Mesenchymal stem cell (in vitro differentiated cells and primary cell): ENCODE results near the gene DSTN. TPM values are rescaled to one million over a fixed set of nuclear protein-coding genes. Genes with fewer than 3 reads are reported as not detected.
A peak's percentile ranks its signal among the peaks of the same experiment; 100 is the strongest.

Experiments used
- DNase-seq: peaks from one replicate; pipeline ENCODE4 v3.0.0-alpha.2; 2013
- H2AFZ ChIP-seq: one replicate; pipeline ENCODE4 v1.6.1; 2013; ENCODE audit warnings: low read depth, mild to moderate bottlenecking, control low read depth, inconsistent platforms, low read length, moderate library complexity
- H2AK5ac ChIP-seq: 2 replicates; pipeline ENCODE4 v1.6.1; 2013; ENCODE audit warnings: low read length, moderate library complexity, mild to moderate bottlenecking, inconsistent platforms; ENCODE audit not compliant: severe bottlenecking
- H2BK120ac ChIP-seq: one replicate; pipeline ENCODE4 v1.6.1; 2013; ENCODE audit warnings: low read depth, mild to moderate bottlenecking, inconsistent platforms, low read length, moderate library complexity
- H2BK12ac ChIP-seq, 2 experiments: one replicate each; pipeline ENCODE4 v1.6.1; 2013; ENCODE audit warnings: inconsistent platforms in 2 of 2, low read length in 2 of 2, mild to moderate bottlenecking in 2 of 2, moderate library complexity in 2 of 2, control low read depth in 1 of 2
- H2BK15ac ChIP-seq: one replicate; pipeline ENCODE4 v1.6.1; 2013; ENCODE audit warnings: mild to moderate bottlenecking, low read depth, inconsistent platforms; ENCODE audit not compliant: poor library complexity, severe bottlenecking
- H2BK5ac ChIP-seq: 2 replicates; pipeline ENCODE4 v1.6.1; 2013; ENCODE audit warnings: low read depth, mild to moderate bottlenecking, low read length, control low read depth, inconsistent platforms; ENCODE audit not compliant: poor library complexity, severe bottlenecking
- H3K14ac ChIP-seq, 2 experiments: one replicate each; pipeline ENCODE4 v1.6.1; 2013; ENCODE audit warnings: inconsistent platforms in 2 of 2, low read length in 2 of 2, control low read depth in 1 of 2, mild to moderate bottlenecking in 1 of 2, moderate library complexity in 1 of 2
- H3K18ac ChIP-seq, 2 experiments: one replicate each; pipeline ENCODE4 v1.6.1; 2013; ENCODE audit warnings: inconsistent platforms in 2 of 2, low read length in 2 of 2, control low read depth in 1 of 2, low read depth in 1 of 2, mild to moderate bottlenecking in 1 of 2
- H3K23ac ChIP-seq, 2 experiments: one replicate each; pipeline ENCODE4 v1.6.1; 2013; ENCODE audit warnings: inconsistent platforms in 2 of 2, low read length in 2 of 2, mild to moderate bottlenecking in 2 of 2, moderate library complexity in 2 of 2, control low read depth in 1 of 2
- H3K27ac ChIP-seq: 2 replicates; pipeline ENCODE4 v1.5.1; 2013; ENCODE audit warnings: mild to moderate bottlenecking, moderate library complexity, low read length, control low read depth, inconsistent platforms; ENCODE audit not compliant: poor library complexity, severe bottlenecking
- H3K27me3 ChIP-seq, 2 experiments: 2 replicates each; pipeline versions ENCODE4 v1.6.1 to v1.7.0; 2013; ENCODE audit warnings: low read length in 2 of 2, mild to moderate bottlenecking in 2 of 2, moderate library complexity in 2 of 2, control low read depth in 1 of 2, inconsistent platforms in 1 of 2; ENCODE audit not compliant: control insufficient read depth in 1 of 2, insufficient read depth in 1 of 2
- H3K36me3 ChIP-seq, 2 experiments: 2 replicates each; pipeline versions ENCODE4 v1.6.1 to v1.7.0; 2013; ENCODE audit warnings: low read length in 2 of 2, control low read depth in 1 of 2, inconsistent platforms in 1 of 2, low read depth in 1 of 2, mild to moderate bottlenecking in 1 of 2; ENCODE audit not compliant: insufficient read depth in 2 of 2, control insufficient read depth in 1 of 2
- H3K4ac ChIP-seq, 2 experiments: one replicate each; pipeline ENCODE4 v1.6.1; 2013; ENCODE audit warnings: inconsistent platforms in 2 of 2, low read length in 2 of 2, mild to moderate bottlenecking in 2 of 2, moderate library complexity in 2 of 2, control low read depth in 1 of 2, low read depth in 1 of 2
- H3K4me1 ChIP-seq: 2 replicates; pipeline ENCODE4 v1.6.1; 2013; ENCODE audit warnings: low read depth, low read length, control low read depth; ENCODE audit not compliant: control insufficient read depth, insufficient read depth
- H3K4me2 ChIP-seq: 2 replicates; pipeline ENCODE4 v1.6.1; 2013; ENCODE audit warnings: low read length, mild to moderate bottlenecking, inconsistent platforms; ENCODE audit not compliant: poor library complexity, severe bottlenecking
- H3K4me3 ChIP-seq, 2 experiments: 2 replicates each; pipeline versions ENCODE4 v1.5.1 to v1.7.0; 2013; ENCODE audit warnings: low read length in 2 of 2, mild to moderate bottlenecking in 2 of 2, control low read depth in 1 of 2, low read depth in 1 of 2; ENCODE audit not compliant: insufficient read depth in 1 of 2
- H3K79me1 ChIP-seq: replicated peaks from 2 replicates; pipeline ENCODE4 v1.6.1; 2013; ENCODE audit warnings: mild to moderate bottlenecking, control low read depth, low read length, inconsistent platforms; ENCODE audit not compliant: poor library complexity, severe bottlenecking
- H3K9ac ChIP-seq: 2 replicates; pipeline ENCODE4 v1.7.0; 2013; ENCODE audit warnings: mild to moderate bottlenecking, low read length, moderate library complexity
- H3K9me3 ChIP-seq: 2 replicates; pipeline ENCODE4 v1.7.0; 2013; ENCODE audit warnings: mild to moderate bottlenecking, low read length; ENCODE audit not compliant: control insufficient read depth
- H4K8ac ChIP-seq: one replicate; pipeline ENCODE4 v1.6.1; 2013; ENCODE audit warnings: inconsistent platforms, mild to moderate bottlenecking, low read length, moderate library complexity
- H4K91ac ChIP-seq: one replicate; pipeline ENCODE4 v1.6.1; 2013; ENCODE audit warnings: mild to moderate bottlenecking, low read length, inconsistent platforms
- WGBS: methylation state at CpG from one replicate; pipeline ENCODE4 v1.1.7; 2013; ENCODE audit warnings: mixed read lengths; 5-methylcytosine and 5-hydroxymethylcytosine counted together
- polyA plus RNA-seq, 2 experiments: library from polyadenylated mRNA; stranded (reverse); fragments of 200-250 nt; gene quantifications; one replicate each; pipeline ENCODE4 v1.2.3, GENCODE V29; 2013

Gene DSTN
- 931 TPM for polyA plus RNA-seq (2013, experiment 1 of 2)
- 914 TPM for polyA plus RNA-seq (2013, experiment 2 of 2)

DNA sequence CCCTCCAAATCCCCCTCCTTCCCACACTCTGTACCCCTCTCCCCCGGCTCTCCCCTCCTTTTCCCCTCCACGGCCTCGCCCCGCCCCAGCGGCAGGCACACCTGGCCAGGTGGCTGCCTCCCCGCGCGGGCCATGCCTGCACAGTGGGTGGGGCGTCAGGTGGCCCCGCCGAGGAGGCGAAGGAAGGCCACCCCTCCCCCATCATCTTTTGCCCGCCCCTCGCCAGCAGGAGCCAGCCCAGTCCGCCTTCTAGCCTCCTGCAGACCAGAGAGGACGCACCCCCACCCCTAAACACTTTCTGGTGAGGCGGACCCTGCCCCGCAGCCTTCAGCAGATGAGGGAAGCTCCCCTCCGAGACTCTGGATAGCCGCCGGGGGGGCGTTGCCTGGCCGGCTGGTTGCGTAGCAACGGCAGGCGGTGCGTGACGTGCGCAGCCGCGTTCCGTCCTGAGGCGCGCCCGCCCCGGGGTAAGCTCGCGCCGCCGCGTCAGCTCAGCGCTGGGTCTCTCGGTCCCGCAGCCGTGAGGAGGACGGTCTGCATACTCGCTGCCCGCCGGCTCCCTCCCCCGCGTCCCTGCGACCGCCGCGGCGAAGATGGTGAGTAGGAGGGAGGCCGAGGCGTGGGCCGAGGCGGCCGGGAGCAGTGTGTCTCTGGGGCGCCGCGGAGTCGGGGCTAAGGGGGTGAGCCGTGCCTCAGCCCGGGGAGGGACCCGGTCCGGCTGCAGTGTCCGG, at the start of gene DSTN:
Gene DSTN (plus strand): TSS at position 460 of the 731 bp plus-strand sequence. CDS start 134 bp downstream, at position 594.
- Histone ChIP-seq H3K9me3 (no peaks in the 10 kb centered on the region), H3K9ac (peak within 1 kb of the TSS; percentile 96), H4K91ac (peak within 1 kb of the TSS; percentile 100), H3K79me1 (peaks cover 3% of the 10 kb centered on the region), H3K14ac (peak within 1 kb of the TSS; percentile 92 to 96), H2AFZ (peak within 1 kb of the TSS; percentile 54), H3K4me3 (peak within 1 kb of the TSS; percentile 93 to 95), H3K4me1 (peaks cover 4% of the 10 kb centered on the region), H3K4me2 (peak within 1 kb of the TSS; percentile 82), H2AK5ac (no peak within 1 kb of the TSS), H2BK15ac (peak within 1 kb of the TSS; percentile 100), H3K36me3 (peaks cover 0 to 4% of the 10 kb centered on the region in 2 experiments), H3K4ac (peak within 1 kb of the TSS; percentile 95 to 97), H2BK12ac (peak within 1 kb of the TSS; percentile 54 to 93), H3K18ac (peak within 1 kb of the TSS; percentile 99 to 100), H3K27me3 (no peaks in the 10 kb centered on the region), H3K27ac (peak within 1 kb of the TSS; percentile 94), H4K8ac (peak within 1 kb of the TSS; percentile 100), H2BK5ac (peak within 1 kb of the TSS; percentile 99), H2BK120ac (peak within 1 kb of the TSS; percentile 100), H3K23ac (peak within 1 kb of the TSS; percentile 60 to 92)
- WGBS, result under 1% methylated on average over 60 of the region's 70 CpGs
- DNase-seq, result peak; percentile 97

- no peaks in the 10 kb centered on the region for H3K36me3 ChIP-seq
- no peak overlapping the region for H2BK120ac ChIP-seq
- no peak overlapping the region for H2BK12ac ChIP-seq
- no peak for DNase-seq
- H3K27me3 ChIP-seq, result peaks cover 3 to 10% of the 10 kb centered on the region in 2 experiments
- no peak overlapping the region for H4K91ac ChIP-seq
- no peak overlapping the region for H3K9ac ChIP-seq
- H4K8ac ChIP-seq, result no peak overlapping the region
- H3K9me3 ChIP-seq, result no peaks in the 10 kb centered on the region
- no peak overlapping the region for H3K27ac ChIP-seq
- no peak overlapping the region for H3K4ac ChIP-seq
- H2BK15ac ChIP-seq, result no peak overlapping the region
- H3K14ac ChIP-seq, result no peak overlapping the region
- H2AK5ac ChIP-seq, result no peak overlapping the region
- 33% methylated on average over 2 of the region's 3 CpGs for WGBS
- no peak overlapping the region for H3K4me3 ChIP-seq
- H3K79me1 ChIP-seq, result no peaks in the 10 kb centered on the region
- H3K18ac ChIP-seq, result no peak overlapping the region
- H2AFZ ChIP-seq, result no peak overlapping the region
- no peak overlapping the region for H3K4me2 ChIP-seq
- H3K23ac ChIP-seq, result no peak overlapping the region
- peaks cover 2% of the 10 kb centered on the region for H3K4me1 ChIP-seq
- no peak overlapping the region for H2BK5ac ChIP-seq
These were observed 49.3 kb upstream of the DSTN start for GRCh38 chr20:17520583-17520982.

GRCh38 chr20:17522528-17522927, 47.3 kb upstream of the DSTN start:
- Histone ChIP-seq H2BK120ac (no peak overlapping the region), H3K4ac (no peak overlapping the region), H3K9ac (no peak overlapping the region), H2BK12ac (no peak overlapping the region), H3K18ac (no peak overlapping the region), H3K9me3 (no peaks in the 10 kb centered on the region), H2BK15ac (no peak overlapping the region), H3K4me2 (no peak overlapping the region), H3K27me3 (peaks cover 3 to 12% of the 10 kb centered on the region in 2 experiments), H3K23ac (no peak overlapping the region), H3K4me3 (no peak overlapping the region), H3K27ac (no peak overlapping the region), H4K91ac (no peak overlapping the region), H3K36me3 (no peaks in the 10 kb centered on the region), H2AFZ (no peak overlapping the region), H3K4me1 (peaks cover 2% of the 10 kb centered on the region), H2BK5ac (no peak overlapping the region), H4K8ac (no peak overlapping the region), H3K14ac (no peak overlapping the region), H3K79me1 (no peaks in the 10 kb centered on the region), H2AK5ac (no peak overlapping the region)
- 66% methylated on average over 2 of the region's 3 CpGs for WGBS
- DNase-seq, result no peak

DNA sequence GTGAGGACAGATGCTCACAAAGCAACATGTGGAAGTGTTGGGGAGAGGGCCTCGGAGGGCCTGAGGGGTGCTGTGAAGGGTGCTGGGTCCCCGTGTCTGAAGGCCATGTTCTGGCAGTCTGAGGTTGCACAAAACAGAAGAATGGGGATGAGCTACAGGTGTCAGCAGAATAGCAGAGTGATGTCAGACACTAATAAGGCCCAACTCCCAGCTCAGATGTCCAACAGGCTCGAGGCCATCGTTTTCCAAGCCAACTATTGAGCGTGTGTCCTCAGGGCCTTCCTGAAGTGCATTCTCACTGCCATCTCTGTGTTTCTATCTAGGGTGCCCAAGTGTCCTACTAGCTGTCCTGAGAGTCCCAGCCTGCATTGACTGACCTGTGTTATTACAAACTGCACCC, 46.5 kb upstream of the DSTN start:
- H3K23ac ChIP-seq, result no peak overlapping the region
- no peak overlapping the region for H2BK15ac ChIP-seq
- no peaks in the 10 kb centered on the region for H3K79me1 ChIP-seq
- H3K18ac ChIP-seq, result no peak overlapping the region
- no peak overlapping the region for H3K9ac ChIP-seq
- H3K4me3 ChIP-seq, result no peak overlapping the region
- H2BK120ac ChIP-seq, result no peak overlapping the region
- H3K4me2 ChIP-seq, result no peak overlapping the region
- peaks cover 2% of the 10 kb centered on the region for H3K4me1 ChIP-seq
- no peak overlapping the region for H2BK5ac ChIP-seq
- H2AK5ac ChIP-seq, result no peak overlapping the region
- H3K4ac ChIP-seq, result no peak overlapping the region
- no peak overlapping the region for H3K27ac ChIP-seq
- no peak overlapping the region for H4K8ac ChIP-seq
- WGBS, result 90% methylated on average over 5 of the region's 5 CpGs
- no peak overlapping the region for H2AFZ ChIP-seq
- H3K9me3 ChIP-seq, result no peaks in the 10 kb centered on the region
- no peaks in the 10 kb centered on the region for H3K36me3 ChIP-seq
- no peak overlapping the region for H2BK12ac ChIP-seq
- H4K91ac ChIP-seq, result no peak overlapping the region
- DNase-seq, result no peak
- H3K27me3 ChIP-seq, result peaks cover 3 to 12% of the 10 kb centered on the region in 2 experiments
- no peak overlapping the region for H3K14ac ChIP-seq
